HS-5 (cell line): ENCODE measurements around the gene ALDH16A1.
"Not testable (repeated sequence)": the region's sequence is repeated elsewhere in the genome, so short reads cannot be mapped to it uniquely, and the experiment has no call there.

Experiments used
- DNase-seq: peaks from one replicate; pipeline ENCODE4 v3.0.0-alpha.2; 2012; ENCODE audit warnings: low read depth

ALDH16A1 gene

GRCh38 chr19:49441210-49441959 is 11.6 kb upstream of the ALDH16A1 start, which contains the start of gene SLC17A7:
Gene SLC17A7 (minus strand): TSS chr19:49441527. CDS start chr19:49441379, 148 bp downstream.
- DNase-seq = no peak

GRCh38 chr19:49441960-49442350 is 11.1 kb upstream of the ALDH16A1 start:
- DNase-seq = no peak

DNA sequence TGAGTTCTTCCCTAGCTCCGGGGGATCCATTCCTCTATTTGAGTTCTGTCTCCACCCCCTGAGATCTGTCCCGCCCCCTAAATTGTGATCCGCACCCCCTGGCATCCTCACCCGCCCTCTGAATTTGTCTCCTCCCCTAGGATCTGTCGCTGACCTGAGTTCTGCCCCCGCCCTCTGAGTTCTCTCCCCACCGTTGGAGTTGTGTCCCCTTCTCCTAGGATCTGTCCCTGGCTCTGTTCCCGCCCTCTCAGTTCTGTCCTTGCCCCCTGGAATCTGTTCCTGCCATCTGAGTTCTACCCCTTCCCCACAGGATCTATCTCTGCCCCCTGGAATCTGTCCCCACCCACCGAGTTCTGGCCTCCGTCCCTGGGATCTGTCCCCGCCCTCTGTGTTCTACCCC is 10.7 kb upstream of the ALDH16A1 start:
- no peak for DNase-seq

DNA sequence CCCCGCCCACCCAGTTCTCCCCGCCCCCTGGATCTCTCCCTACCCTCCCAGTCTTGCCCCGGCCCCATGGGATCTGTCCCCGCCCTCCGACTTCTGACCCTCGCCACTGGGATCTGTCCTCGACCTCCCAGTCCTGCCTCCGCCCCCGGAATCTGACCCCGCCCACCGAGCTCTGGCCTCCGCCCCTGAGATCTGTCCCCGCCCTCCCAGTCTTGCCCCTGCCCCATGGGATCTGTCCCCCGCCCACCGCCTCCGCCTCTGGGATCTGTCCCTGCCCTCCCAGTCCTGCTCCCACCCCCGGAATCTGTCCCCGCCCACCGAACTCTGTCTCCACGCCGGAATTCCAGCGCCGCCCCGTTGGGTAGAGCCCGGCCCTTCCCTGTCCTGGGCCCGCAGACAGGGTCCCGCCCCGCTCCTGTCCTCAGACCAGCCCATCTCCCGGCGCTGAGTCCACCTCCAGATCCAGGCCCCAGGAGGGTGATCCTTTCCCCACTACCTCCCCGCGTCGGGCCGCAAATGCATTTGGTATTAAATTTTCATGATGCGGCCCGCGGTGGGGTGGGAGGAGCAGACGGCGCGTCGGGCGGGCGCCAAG is 10.2 kb upstream of the ALDH16A1 start:
- peak; percentile 71 for DNase-seq

DNA sequence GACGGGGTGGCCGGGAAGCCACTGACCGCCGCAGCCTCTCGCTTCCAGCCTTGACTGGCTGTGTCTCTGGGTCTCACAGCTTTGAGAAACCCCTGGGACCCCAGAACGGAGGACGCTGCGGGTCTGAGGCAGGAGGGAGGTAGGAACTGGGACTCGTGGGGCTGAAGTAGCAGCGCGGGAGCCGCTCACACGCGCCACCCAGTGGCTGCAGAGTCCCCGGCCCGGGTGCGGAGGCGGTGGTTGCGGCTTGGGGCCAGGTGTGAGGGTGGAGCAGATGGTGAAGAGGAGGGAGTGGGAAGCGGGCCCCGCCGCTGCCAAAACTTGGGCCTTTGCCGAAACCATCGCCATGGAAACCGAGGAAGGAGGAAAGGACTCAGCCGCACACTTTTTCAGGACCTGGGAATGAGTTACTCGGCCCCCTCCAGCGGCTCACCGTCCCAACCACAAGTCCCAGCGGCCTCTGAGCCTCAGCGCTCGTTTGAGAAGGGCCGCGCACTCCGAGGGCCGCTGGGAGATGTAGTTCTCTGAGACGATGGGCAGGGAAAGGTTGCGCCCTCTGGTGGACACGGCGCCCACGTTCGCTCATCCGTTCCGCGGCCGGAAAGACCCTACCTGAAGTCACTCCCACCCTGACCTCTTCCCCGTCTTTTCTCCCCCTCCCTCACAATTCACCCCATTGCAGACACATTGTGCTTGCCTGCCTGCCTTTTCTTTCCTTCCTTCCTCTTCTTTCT is 9.5 kb upstream of the ALDH16A1 start:
- peak; percentile 82 for DNase-seq

- not testable (repeated sequence) for DNase-seq
Observed at GRCh38 chr19:49444100-49444700, 8.8 kb upstream of the ALDH16A1 start.

DNA sequence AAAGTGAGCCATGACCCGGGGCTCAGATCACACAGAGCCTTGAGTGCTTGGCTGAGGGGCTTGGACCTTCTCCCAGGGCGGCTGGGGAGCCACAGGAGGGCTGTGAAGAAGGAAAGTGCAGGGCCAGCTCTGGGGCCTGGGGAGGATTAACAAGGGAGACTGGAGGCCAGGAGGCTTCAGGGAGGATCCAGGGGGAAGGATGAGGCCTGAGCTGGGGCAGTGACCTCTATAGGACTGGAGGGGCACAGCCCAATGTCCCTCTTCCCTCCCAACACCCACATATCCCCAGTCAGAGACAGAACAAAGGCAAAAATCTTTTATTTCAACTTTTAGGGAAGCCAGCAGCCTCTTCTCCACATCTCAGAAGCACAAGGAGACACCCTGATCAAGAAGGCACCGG is 7.0 kb upstream of the ALDH16A1 start:
- DNase-seq = no peak

DNA sequence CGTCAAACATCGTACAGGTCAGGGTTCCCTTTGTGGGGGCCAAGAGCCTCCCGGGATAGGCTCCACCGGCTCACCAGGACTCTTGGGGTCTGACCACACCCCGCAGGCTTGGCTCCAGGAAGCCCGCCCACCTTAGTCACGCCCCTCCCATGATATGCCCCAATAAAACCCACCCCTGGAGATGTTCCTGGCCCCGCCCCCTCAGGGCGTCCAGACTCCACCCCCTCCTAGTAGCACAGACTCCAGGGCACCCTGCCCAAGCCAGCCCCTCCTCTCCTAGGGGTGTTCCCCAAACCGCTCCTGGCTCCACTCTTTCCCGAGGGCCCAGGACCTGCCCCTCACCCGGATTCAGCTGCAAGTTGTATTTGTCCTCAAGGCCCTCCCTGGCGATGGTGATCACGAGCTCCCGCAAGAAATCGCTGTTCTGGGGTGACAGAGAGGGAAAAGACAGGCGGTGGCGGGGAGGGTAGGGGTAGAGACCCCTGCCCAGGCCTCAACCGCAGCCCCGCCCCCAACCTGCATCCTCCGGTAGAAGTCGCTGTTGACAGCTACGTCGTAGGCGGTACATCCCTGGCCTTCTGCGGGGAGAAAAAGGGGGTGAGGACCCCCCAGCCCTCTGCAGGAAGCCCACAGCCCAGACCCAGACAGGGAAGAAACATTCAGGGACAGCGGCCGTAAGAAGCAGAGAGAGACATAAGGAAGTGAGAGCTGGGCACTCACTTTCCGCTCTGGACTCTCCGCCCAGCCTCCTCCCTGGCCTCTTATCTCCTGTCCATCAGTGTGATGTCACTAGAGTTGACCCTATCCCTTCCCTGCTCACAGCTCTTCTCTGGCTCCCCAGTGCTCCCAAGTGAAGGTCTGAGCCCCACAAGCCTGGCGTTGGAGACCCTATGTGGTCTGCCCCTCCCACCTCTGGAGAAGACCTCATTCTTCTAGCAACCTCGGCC is 5.3 kb upstream of the ALDH16A1 start:
- no peak for DNase-seq

DNA sequence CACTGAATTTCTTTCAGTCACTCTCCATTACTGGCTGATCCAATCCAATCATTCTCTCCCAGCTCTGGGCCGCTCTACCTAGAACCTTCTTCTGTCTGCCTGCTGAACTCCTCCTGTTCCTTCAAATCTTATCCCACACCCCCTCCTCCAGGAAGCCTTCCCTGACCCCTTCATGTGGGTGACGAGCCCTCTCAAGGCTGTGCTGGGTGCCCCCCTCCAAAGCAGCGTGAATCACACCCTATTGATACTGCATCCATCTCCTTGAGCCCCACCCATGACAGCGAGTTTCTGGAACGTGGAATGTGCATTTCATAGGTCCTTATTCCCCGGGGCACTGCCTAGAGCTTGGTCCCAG is 4.6 kb upstream of the ALDH16A1 start:
- DNase-seq = no peak

- no peak for DNase-seq
Observed at GRCh38 chr19:49450405-49450804, 2.6 kb upstream of the ALDH16A1 start.

GRCh38 chr19:49451430-49452181 is 1.4 kb upstream of the ALDH16A1 start, which contains the start of gene PIH1D1:
Gene PIH1D1 (minus strand): TSS chr19:49451814. CDS start chr19:49451574, 240 bp downstream.
- DNase-seq = peak; percentile 98

DNA sequence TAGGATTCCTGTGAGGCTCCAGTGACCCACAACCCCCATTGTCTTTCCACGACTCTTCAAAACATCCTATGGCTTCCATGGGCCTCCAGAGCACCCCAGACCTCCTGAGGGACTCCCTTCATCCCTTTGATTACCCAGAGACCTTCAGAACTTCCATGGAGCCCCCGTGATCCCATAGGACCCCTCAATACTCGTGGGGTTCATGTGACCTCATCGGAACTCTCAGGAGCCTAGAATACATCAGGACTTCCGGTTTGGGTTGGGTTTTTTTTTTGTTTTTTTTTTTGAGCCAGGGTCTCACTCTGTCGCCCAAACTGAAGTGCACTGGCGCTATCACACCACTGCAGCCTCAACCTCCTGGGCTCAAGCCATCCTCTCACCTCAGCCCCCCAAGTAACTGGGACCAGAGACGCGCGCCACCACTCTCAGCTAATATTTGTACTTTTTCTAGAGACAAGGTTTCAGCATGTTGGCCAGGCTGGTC is 774 bp downstream of the ALDH16A1 start:
- no peak for DNase-seq

DNA sequence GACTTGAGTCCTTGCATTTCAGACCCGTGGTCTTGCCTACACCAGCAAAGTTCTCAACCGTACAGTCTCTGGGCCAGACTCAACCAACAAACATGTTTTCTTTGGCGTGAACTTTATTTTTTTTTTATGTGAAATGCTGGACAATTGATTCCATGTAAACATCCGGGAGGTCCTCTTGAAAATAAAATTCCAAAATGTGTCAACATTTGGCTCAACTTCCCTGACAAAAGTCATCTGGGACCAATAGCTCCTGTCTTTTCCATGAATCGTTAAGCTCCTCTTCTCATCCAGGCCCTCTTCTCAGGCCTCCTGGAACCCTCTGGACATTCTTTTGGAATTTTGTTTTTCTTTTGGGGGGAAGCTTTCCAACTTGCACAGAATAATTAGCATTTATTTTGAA is 2.7 kb downstream of the ALDH16A1 start:
- no peak for DNase-seq

GRCh38 chr19:49456326-49456725 is 3.3 kb downstream of the ALDH16A1 start:
- DNase-seq = no peak

- DNase-seq = no peak
Observed at GRCh38 chr19:49458567-49458903, 5.5 kb downstream of the ALDH16A1 start.

- no peak for DNase-seq
Observed at GRCh38 chr19:49459388-49459787, 6.4 kb downstream of the ALDH16A1 start.

GRCh38 chr19:49461130-49461529 is 8.1 kb downstream of the ALDH16A1 start:
- not testable (repeated sequence) for DNase-seq

- DNase-seq = no peak
Observed at GRCh38 chr19:49461656-49462055, 8.6 kb downstream of the ALDH16A1 start.

DNA sequence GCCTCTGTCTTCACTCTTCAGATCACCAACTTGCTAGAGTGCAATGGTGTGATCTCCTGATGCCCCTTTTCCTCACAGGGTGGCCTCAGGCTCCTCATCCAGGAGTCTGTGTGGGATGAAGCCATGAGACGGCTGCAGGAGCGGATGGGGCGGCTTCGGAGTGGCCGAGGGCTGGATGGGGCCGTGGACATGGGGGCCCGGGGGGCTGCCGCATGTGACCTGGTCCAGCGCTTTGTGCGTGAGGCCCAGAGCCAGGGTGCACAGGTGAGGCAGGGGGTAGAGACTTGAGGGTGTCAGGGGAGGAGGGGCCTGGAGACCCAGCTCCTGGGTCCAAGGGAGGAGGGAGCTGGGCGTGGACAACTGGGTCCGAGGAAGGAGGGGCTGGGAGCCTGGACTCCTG is 9.5 kb downstream of the ALDH16A1 start:
- no peak for DNase-seq

DNA sequence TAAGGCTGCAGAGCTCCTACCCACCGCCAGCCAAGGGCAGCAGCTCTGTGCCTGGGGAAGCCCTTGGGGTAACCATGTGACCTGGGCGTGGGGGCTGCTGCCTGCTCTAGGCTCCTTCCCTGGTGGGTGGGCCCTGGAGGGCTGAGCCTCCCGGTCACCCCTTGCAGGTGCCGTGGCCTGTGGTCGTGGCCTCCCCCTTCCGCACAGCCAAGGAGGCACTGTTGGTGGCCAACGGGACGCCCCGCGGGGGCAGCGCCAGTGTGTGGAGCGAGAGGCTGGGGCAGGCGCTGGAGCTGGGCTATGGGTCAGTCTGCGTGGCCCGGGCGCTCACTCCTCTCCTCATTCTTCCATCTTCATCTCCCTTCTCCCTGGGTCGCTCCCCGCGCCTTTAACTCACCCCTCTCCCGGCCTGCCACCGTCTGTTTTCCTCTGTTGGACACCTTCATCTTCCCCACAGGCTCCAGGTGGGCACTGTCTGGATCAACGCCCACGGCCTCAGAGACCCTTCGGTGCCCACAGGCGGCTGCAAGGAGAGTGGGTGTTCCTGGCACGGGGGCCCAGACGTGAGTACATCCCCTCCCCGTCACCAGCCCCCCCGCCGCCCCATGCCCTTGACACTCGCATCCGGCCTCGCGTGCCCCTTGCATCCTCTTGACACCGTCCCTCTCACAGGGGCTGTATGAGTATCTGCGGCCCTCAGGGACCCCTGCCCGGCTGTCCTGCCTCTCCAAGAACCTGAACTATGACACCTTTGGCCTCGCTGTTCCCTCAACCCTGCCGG is 11.1 kb downstream of the ALDH16A1 start:
- no peak for DNase-seq
